A172 (cell line): ENCODE measurements around the gene CMTM1. TPM values are rescaled to one million over a fixed set of nuclear protein-coding genes. Genes with fewer than 3 reads are reported as not detected.
"Not testable (repeated sequence)": the region's sequence is repeated elsewhere in the genome, so short reads cannot be mapped to it uniquely, and the experiment has no call there.

Source experiments
- DNase-seq: peaks from one replicate; pipeline ENCODE4 v3.0.0-alpha.2; 2015; ENCODE audit warnings: low spot score
- total RNA-seq: library from RNA; depleted of rRNA; stranded (reverse); fragments of >200 nt; shearing (Covaris generic); gene quantifications from 2 replicates; pipeline ENCODE4 v1.2.3, GENCODE V29; 2014

The CMTM1 gene
- total RNA-seq, 1 experiment from 2014 or later: 1.1 TPM

- no peak for DNase-seq
These were observed 24.8 kb downstream of the CMTM1 start for GRCh38 chr16:66591018-66591417.

GRCh38 chr16:66592241-66592640, 26.0 kb downstream of the CMTM1 start:
- DNase-seq: no peak

- DNase-seq: no peak
These were observed 26.6 kb downstream of the CMTM1 start for GRCh38 chr16:66592814-66593213.

GRCh38 chr16:66594739-66595138, 28.5 kb downstream of the CMTM1 start:
- DNase-seq: no peak

GRCh38 chr16:66596559-66596958, 30.3 kb downstream of the CMTM1 start:
- not testable (repeated sequence) for DNase-seq

- no peak for DNase-seq
These were observed 31.0 kb downstream of the CMTM1 start for GRCh38 chr16:66596986-66597848.

- no peak for DNase-seq
These were observed 31.9 kb downstream of the CMTM1 start for GRCh38 chr16:66598111-66598510.

GRCh38 chr16:66599726-66600125, 33.5 kb downstream of the CMTM1 start:
- no peak for DNase-seq

- DNase-seq: no peak
These were observed 34.2 kb downstream of the CMTM1 start for GRCh38 chr16:66600477-66600876.

- no peak for DNase-seq
These were observed 35.2 kb downstream of the CMTM1 start for GRCh38 chr16:66601471-66601870.

- DNase-seq: peak; percentile 52
These were observed 37.5 kb downstream of the CMTM1 start for GRCh38 chr16:66603537-66604375.

- DNase-seq: no peak
These were observed 38.3 kb downstream of the CMTM1 start, which contains the start of gene CMTM3 for GRCh38 chr16:66604376-66605176. CMTM3 (plus strand) TSS chr16:66604704; CDS start chr16:66604806, 102 bp downstream.

- DNase-seq: peak; percentile 51
These were observed 39.1 kb downstream of the CMTM1 start for GRCh38 chr16:66605177-66605978.

- DNase-seq: peak; percentile 49
These were observed 39.9 kb downstream of the CMTM1 start for GRCh38 chr16:66605979-66606751.

- peak; percentile 90 for DNase-seq
These were observed 42.3 kb downstream of the CMTM1 start for GRCh38 chr16:66608241-66609138.

GRCh38 chr16:66609139-66609510, 42.9 kb downstream of the CMTM1 start:
- no peak for DNase-seq

- DNase-seq: no peak
These were observed 44.0 kb downstream of the CMTM1 start for GRCh38 chr16:66610111-66610820.

- DNase-seq: not testable (repeated sequence)
These were observed 45.7 kb downstream of the CMTM1 start for GRCh38 chr16:66611911-66612310.
